ENCODE results near the gene COG7.

Gene COG7

GRCh38 chr16:23371368-23371767, 81.6 kb downstream of the COG7 start:
- Histone ChIP-seq H3K4me1 (ENCODE audit: insufficient read depth, low read length, poor library complexity, severe bottlenecking) (no peaks in the 10 kb centered on the region), H3K9ac (ENCODE audit: low read depth, low read length, poor library complexity, severe bottlenecking) (no peak overlapping the region), H3K4me2 (ENCODE audit: low read depth, low read length, poor library complexity, severe bottlenecking) (no peak overlapping the region), H4K20me1 (ENCODE audit: insufficient read depth, low read length, poor library complexity, severe bottlenecking) (no peaks in the 10 kb centered on the region), H3K36me3 (ENCODE audit: insufficient read depth, low read length) (no peaks in the 10 kb centered on the region), H3K27me3 (ENCODE audit: insufficient read depth, low read length, poor library complexity, severe bottlenecking) (no peaks in the 10 kb centered on the region), H3F3A (ENCODE audit: low read depth) (no peaks in the 10 kb centered on the region), H3K9me3 (ENCODE audit: insufficient read depth, low read depth, low read length) (no peaks in the 10 kb centered on the region), H3K9me2 (replicated peaks; ENCODE audit: low read depth, low read length) (no peaks in the 10 kb centered on the region), H3K4me3 (ENCODE audit: low read length, poor library complexity, severe bottlenecking) (no peak overlapping the region), H3K79me2 (ENCODE audit: insufficient read depth, low read length) (no peaks in the 10 kb centered on the region), H2AFZ (ENCODE audit: low read length) (no peak overlapping the region)
- peak; percentile 59 for TF ChIP-seq CTCF (conservative IDR thresholded peaks at IDR 0.05; ENCODE audit: low read length)
- TF ChIP-seq EZH2phosphoT487 (IDR thresholded peaks at IDR 0.05; ENCODE audit: borderline replicate concordance): no peak

DNA sequence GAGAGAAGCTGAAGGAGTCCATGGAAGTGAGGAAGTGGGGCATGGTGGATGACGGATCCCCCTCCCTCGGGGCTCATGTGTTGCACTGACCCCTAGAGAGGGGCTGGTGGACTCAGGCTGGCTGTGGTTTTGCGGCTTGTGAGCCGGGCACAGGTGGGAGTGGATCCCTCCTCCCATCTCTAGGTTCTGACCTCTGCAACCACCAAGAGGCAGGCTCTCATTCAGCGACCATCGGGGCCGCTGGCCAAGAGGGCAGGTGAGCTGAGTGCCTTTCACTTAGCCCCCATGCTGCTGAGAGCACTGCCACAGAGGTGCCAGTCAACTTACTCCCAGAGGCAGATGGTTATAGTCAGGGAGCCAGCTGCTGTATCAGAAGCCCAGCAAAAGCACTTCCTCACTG, 83.6 kb downstream of the COG7 start:
- no peak overlapping the region for H3K9ac ChIP-seq (ENCODE audit: low read depth, low read length, poor library complexity, severe bottlenecking)
- H3K9me2 ChIP-seq (replicated peaks; ENCODE audit: low read depth, low read length): no peaks in the 10 kb centered on the region
- no peaks in the 10 kb centered on the region for H3K9me3 ChIP-seq (ENCODE audit: insufficient read depth, low read depth, low read length)
- no peaks in the 10 kb centered on the region for H3F3A ChIP-seq (ENCODE audit: low read depth)
- H3K4me1 ChIP-seq (ENCODE audit: insufficient read depth, low read length, poor library complexity, severe bottlenecking): peaks cover 3% of the 10 kb centered on the region
- H3K27me3 ChIP-seq (ENCODE audit: insufficient read depth, low read length, poor library complexity, severe bottlenecking): no peaks in the 10 kb centered on the region
- TF ChIP-seq CTCF (conservative IDR thresholded peaks at IDR 0.05; ENCODE audit: low read length): no peak
- no peak for TF ChIP-seq EZH2phosphoT487 (IDR thresholded peaks at IDR 0.05; ENCODE audit: borderline replicate concordance)
- no peak overlapping the region for H2AFZ ChIP-seq (ENCODE audit: low read length)
- no peaks in the 10 kb centered on the region for H3K36me3 ChIP-seq (ENCODE audit: insufficient read depth, low read length)
- no peaks in the 10 kb centered on the region for H3K79me2 ChIP-seq (ENCODE audit: insufficient read depth, low read length)
- no peak overlapping the region for H3K4me3 ChIP-seq (ENCODE audit: low read length, poor library complexity, severe bottlenecking)
- no peaks in the 10 kb centered on the region for H4K20me1 ChIP-seq (ENCODE audit: insufficient read depth, low read length, poor library complexity, severe bottlenecking)
- H3K4me2 ChIP-seq (ENCODE audit: low read depth, low read length, poor library complexity, severe bottlenecking): no peak overlapping the region

DNA sequence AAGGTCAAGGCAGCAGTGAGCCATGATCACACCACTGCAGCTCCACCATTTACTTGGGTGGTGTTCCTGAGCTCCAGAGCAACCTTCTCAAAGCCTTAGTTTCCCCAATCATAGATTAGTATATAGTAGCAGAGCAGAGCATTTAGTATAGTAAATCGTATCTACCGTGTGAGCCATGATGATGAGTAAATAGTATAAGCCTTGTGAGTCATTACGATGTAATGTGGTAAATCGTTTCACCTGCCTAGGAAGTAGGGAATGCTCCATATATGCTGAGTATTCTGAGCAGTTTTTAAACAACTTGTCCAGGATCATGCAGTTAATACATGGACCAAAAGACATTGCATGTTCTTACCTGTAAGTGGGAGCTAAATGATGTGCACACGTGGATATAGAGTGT, 84.5 kb downstream of the COG7 start:
- Histone ChIP-seq H4K20me1 (ENCODE audit: insufficient read depth, low read length, poor library complexity, severe bottlenecking) (no peaks in the 10 kb centered on the region), H3K36me3 (ENCODE audit: insufficient read depth, low read length) (no peaks in the 10 kb centered on the region), H3K4me3 (ENCODE audit: low read length, poor library complexity, severe bottlenecking) (no peak overlapping the region), H3K9ac (ENCODE audit: low read depth, low read length, poor library complexity, severe bottlenecking) (no peak overlapping the region), H3K4me1 (ENCODE audit: insufficient read depth, low read length, poor library complexity, severe bottlenecking) (peaks cover 3% of the 10 kb centered on the region), H3K9me2 (replicated peaks; ENCODE audit: low read depth, low read length) (no peaks in the 10 kb centered on the region), H3K4me2 (ENCODE audit: low read depth, low read length, poor library complexity, severe bottlenecking) (no peak overlapping the region), H3K9me3 (ENCODE audit: insufficient read depth, low read depth, low read length) (no peaks in the 10 kb centered on the region), H3F3A (ENCODE audit: low read depth) (no peaks in the 10 kb centered on the region), H3K27me3 (ENCODE audit: insufficient read depth, low read length, poor library complexity, severe bottlenecking) (no peaks in the 10 kb centered on the region), H3K79me2 (ENCODE audit: insufficient read depth, low read length) (no peaks in the 10 kb centered on the region), H2AFZ (ENCODE audit: low read length) (no peak overlapping the region)
- TF ChIP-seq EZH2phosphoT487 (IDR thresholded peaks at IDR 0.05; ENCODE audit: borderline replicate concordance): no peak
- no peak for TF ChIP-seq CTCF (conservative IDR thresholded peaks at IDR 0.05; ENCODE audit: low read length)

Data from Loucy (cell line).